Small intestine (tissue), 16 donors: ENCODE results near the gene MNT. TPM values are rescaled to one million over a fixed set of nuclear protein-coding genes. Genes with fewer than 3 reads are reported as not detected.
A peak's percentile ranks its signal among the peaks of the same experiment; 100 is the strongest.
"Not testable (repeated sequence)": the region's sequence is repeated elsewhere in the genome, so short reads cannot be mapped to it uniquely, and the experiment has no call there.

Source experiments
- DNase-seq, 2 donors: peaks; one replicate each; pipeline versions ENCODE4 v3.0.0 to v3.0.0-alpha.2; 2013
- FAIRE-seq: peaks from 2 replicates; lab custom pipeline; 2012; peaks lifted over from hg19 to GRCh38; lab: Jason Lieb, UNC
- H3K27ac ChIP-seq, 3 donors: one replicate each; pipeline ENCODE4 v1.5.1; 2013; ENCODE audit warnings: low read length in 2 of 3, mild to moderate bottlenecking in 2 of 3, control low read depth in 1 of 3, inconsistent platforms in 1 of 3, low read depth in 1 of 3, moderate library complexity in 1 of 3
- H3K27me3 ChIP-seq, 3 donors: one replicate each; pipeline ENCODE4 v1.6.1; 2013; ENCODE audit warnings: low read length in 3 of 3, inconsistent platforms in 1 of 3; ENCODE audit not compliant: control insufficient read depth in 3 of 3, insufficient read depth in 3 of 3
- H3K36me3 ChIP-seq, 3 donors: one replicate each; pipeline ENCODE4 v1.6.1; 2013; ENCODE audit warnings: low read length in 3 of 3, inconsistent platforms in 1 of 3, low read depth in 1 of 3, mild to moderate bottlenecking in 1 of 3, moderate library complexity in 1 of 3; ENCODE audit not compliant: control insufficient read depth in 3 of 3, insufficient read depth in 2 of 3
- H3K4me1 ChIP-seq, 3 donors: one replicate each; pipeline ENCODE4 v1.6.1; 2013; ENCODE audit warnings: low read length in 2 of 3, inconsistent platforms in 1 of 3, low read depth in 1 of 3, mild to moderate bottlenecking in 1 of 3, moderate library complexity in 1 of 3; ENCODE audit not compliant: control insufficient read depth in 3 of 3, insufficient read depth in 2 of 3
- H3K4me3 ChIP-seq, 3 donors: one replicate each; pipeline ENCODE4 v1.5.1; 2013; ENCODE audit warnings: low read length in 3 of 3, control low read depth in 1 of 3, inconsistent platforms in 1 of 3, low read depth in 1 of 3, mild to moderate bottlenecking in 1 of 3, moderate library complexity in 1 of 3
- H3K9me3 ChIP-seq, 2 donors: one replicate each; pipeline ENCODE4 v1.6.1; 2013; ENCODE audit warnings: low read depth in 1 of 2, low read length in 1 of 2; ENCODE audit not compliant: control insufficient read depth in 2 of 2, insufficient read depth in 1 of 2
- WGBS, 3 donors: extraction: QIAGEN DNeasy Blood & Tissue Kit; methylation state at CpG; one replicate each; pipeline ENCODE4 v1.1.7; 2013; 5-methylcytosine and 5-hydroxymethylcytosine counted together
- long read RNA-seq, 10 donors: transcript quantifications; one replicate each; lab custom pipeline, GENCODE V29; 2026
- polyA plus RNA-seq, 4 donors: library from polyadenylated mRNA; stranded (reverse) in 3 of 4; unstranded in 1 of 4; fragments of 200-250 nt in 3 of 4; fragments of 120-200 nt in 1 of 4; gene quantifications; one replicate each; pipeline versions ENCODE4 v1.2.1 to v1.2.3, GENCODE V29; 2013
- donor health status: healthy with polysubstance abuse.
- donor health status: control.
- donor health status: control.
- donor health status: Bipolar disorder and iron deficiency.
- donor health status: healthy.

MNT gene, protein sequence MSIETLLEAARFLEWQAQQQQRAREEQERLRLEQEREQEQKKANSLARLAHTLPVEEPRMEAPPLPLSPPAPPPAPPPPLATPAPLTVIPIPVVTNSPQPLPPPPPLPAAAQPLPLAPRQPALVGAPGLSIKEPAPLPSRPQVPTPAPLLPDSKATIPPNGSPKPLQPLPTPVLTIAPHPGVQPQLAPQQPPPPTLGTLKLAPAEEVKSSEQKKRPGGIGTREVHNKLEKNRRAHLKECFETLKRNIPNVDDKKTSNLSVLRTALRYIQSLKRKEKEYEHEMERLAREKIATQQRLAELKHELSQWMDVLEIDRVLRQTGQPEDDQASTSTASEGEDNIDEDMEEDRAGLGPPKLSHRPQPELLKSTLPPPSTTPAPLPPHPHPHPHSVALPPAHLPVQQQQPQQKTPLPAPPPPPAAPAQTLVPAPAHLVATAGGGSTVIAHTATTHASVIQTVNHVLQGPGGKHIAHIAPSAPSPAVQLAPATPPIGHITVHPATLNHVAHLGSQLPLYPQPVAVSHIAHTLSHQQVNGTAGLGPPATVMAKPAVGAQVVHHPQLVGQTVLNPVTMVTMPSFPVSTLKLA
- polyA plus RNA-seq, result 10 to 100 TPM in 2 of 4 donors, 1 to 10 TPM in 2; 4.2 to 18.9 (median 8.1) TPM
- long read RNA-seq, donor 1, result 0 reads
- long read RNA-seq, donor 2, full-length matches to known transcripts, result 3 of 3 reads
- long read RNA-seq, donor 2, partial matches to known transcripts, result 0 of 3 reads
- long read RNA-seq, donor 2, other reads (novel, unspliced or antisense), result 0 of 3 reads
- long read RNA-seq, donor 3, full-length matches to known transcripts, result 6 of 17 reads
- long read RNA-seq, donor 3, partial matches to known transcripts, result 11 of 17 reads
- long read RNA-seq, donor 3, other reads (novel, unspliced or antisense), result 0 of 17 reads
- long read RNA-seq, donor 4, result 0 reads
- long read RNA-seq, donor 5, full-length matches to known transcripts, result 2 of 2 reads
- long read RNA-seq, donor 5, partial matches to known transcripts, result 0 of 2 reads
- long read RNA-seq, donor 5, other reads (novel, unspliced or antisense), result 0 of 2 reads
- long read RNA-seq, donor 6, full-length matches to known transcripts, result 5 of 5 reads
- long read RNA-seq, donor 6, partial matches to known transcripts, result 0 of 5 reads
- long read RNA-seq, donor 6, other reads (novel, unspliced or antisense), result 0 of 5 reads
- long read RNA-seq, donor 7, full-length matches to known transcripts, result 9 of 22 reads
- long read RNA-seq, donor 7, partial matches to known transcripts, result 13 of 22 reads
- long read RNA-seq, donor 7, other reads (novel, unspliced or antisense), result 0 of 22 reads
- long read RNA-seq, donor 8, result 0 reads
- long read RNA-seq, donor 9, full-length matches to known transcripts, result 2 of 7 reads
- long read RNA-seq, donor 9, partial matches to known transcripts, result 5 of 7 reads
- long read RNA-seq, donor 9, other reads (novel, unspliced or antisense), result 0 of 7 reads
- long read RNA-seq, donor 10, full-length matches to known transcripts, result 10 of 10 reads
- long read RNA-seq, donor 10, partial matches to known transcripts, result 0 of 10 reads
- long read RNA-seq, donor 10, other reads (novel, unspliced or antisense), result 0 of 10 reads

DNA sequence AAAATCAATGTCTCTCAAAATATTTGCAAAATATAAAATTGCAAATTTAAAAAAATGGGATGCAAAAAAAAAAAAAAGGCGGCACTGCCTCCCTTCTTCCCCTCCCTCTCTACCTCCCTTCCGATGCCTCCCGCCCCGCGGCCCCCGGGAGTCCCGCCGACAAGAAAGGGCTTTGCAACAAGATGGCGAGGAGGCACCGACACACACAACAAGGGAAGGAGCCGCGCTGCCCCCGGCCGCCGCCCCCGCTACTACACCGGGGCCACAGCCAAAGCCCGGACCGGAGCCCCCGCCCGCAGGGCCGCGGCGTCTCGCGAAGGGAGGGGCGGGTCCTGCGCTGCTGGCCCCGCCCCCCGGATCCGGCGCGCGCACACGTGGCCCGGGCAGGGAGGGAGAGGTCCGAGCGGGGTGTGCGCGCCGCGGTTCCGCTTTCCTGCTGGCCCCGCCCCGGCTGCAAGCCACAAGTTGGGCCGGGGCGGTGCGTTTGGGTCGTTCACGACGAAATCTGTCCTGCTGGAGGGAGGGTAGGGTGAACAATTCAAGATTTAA lies at the start of gene MNT:
Gene MNT (minus strand): TSS at position 184 of the 549 bp plus-strand sequence. CDS start 348 bp downstream, outside the sequence.
- Histone ChIP-seq H3K36me3 (peaks cover 0 to 13% (median 0%) of the 10 kb centered on the region in 3 donors), H3K4me3 (peak within 1 kb of the TSS; percentile 81 to 98 (median 87)), H3K27me3 (no peaks in the 10 kb centered on the region), H3K9me3 (no peaks in the 10 kb centered on the region), H3K4me1 (peaks cover 13 to 69% (median 27%) of the 10 kb centered on the region in 3 donors), H3K27ac (peak within 1 kb of the TSS; percentile 96 to 100 (median 100))
- 0 to 1% (median 0%) methylated on average over 25 to 51 of the region's 51 CpGs for WGBS, 3 donors
- DNase-seq (peak; percentile 94 to 96), FAIRE-seq (no peak)

DNA sequence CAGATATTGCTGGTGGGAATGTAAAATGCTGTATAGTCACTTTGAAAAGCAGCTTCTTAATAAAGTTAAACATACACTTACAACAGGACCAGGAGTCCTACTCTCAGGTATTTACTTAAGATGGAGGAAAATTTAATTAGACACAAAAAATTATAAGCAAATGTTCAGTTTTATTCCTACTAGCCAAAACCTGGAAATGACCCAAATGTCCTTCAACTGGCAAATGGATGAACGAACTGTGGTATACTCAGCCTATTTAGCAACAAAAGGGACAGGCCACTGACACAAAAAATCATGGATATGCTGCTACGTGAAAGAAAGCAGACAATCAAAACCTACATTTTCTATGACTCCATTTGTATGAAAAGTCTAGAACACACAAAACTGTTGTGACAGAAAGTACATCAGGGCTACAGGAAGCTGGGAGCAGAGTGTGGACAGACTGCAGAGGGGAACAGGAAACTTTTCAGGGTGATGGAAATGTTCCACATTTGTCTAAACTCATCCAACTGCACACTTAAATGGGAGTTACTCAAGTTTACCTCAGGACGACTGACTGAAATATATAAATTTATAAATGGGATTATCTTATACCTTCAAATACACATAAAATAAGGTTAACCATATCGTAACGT lies 49.3 kb upstream of the MNT start:
- DNase-seq (no peak), FAIRE-seq (no peak)
- no peak overlapping the region for H3K27ac ChIP-seq
- no peak overlapping the region for H3K4me3 ChIP-seq
- H3K36me3 ChIP-seq, result peaks cover 3 to 23% (median 6%) of the 10 kb centered on the region in 3 donors
- peaks cover 0 to 4% of the 10 kb centered on the region in 2 donors for H3K9me3 ChIP-seq
- no peaks in the 10 kb centered on the region for H3K4me1 ChIP-seq
- H3K27me3 ChIP-seq, result no peaks in the 10 kb centered on the region
- 77 to 86% (median 85%) methylated on average over 5 of the region's 5 CpGs for WGBS, 3 donors

DNA sequence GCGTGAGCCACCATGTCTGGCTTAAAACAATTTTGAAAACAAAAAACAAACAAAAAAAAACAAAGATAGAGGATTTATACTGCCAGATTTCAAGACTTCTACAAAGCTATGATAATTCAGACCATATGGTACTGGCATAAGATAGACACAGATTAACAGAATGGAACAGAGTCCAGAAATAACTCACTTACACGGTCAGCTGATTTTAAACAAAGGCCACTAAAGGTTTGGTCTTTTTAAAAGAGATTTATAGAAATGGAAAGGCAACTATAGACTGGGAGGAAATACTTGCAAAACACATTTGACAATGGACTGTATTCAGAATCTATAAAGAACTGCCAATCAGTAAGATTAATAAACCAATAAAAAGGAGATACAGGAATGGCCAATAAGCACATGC lies 48.6 kb upstream of the MNT start:
- no peak for FAIRE-seq
- H3K4me1 ChIP-seq, result no peaks in the 10 kb centered on the region
- 76 to 79% (median 77%) methylated on average over 2 of the region's 2 CpGs for WGBS, 3 donors

DNA sequence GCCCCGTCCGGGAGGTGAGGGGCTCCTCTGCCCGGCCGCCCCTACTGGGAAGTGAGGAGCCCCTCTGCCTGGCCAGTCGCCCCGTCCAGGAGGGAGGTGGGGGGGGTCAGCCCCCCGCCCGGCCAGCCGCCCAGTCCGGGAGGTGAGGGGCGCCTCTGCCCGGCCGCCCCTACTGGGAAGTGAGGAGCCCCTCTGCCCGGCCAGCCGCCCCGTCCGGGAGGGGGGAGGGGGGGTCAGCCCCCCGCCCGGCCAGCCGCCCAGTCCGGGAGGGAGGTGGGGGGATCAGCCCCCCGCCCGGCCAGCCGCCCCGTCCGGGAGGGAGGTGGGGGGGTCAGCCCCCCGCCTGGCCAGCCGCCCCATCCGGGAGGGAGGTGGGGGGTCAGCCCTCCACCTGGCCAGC lies 46.6 kb upstream of the MNT start:
- 96% methylated on average over 14 of the region's 29 CpGs; no CpG with 5 or more reads in 2 of the 3 donors for WGBS, 3 donors
- not testable (repeated sequence) for H3K4me3 ChIP-seq, DNase-seq, H3K27me3 ChIP-seq, H3K27ac ChIP-seq, H3K9me3 ChIP-seq, H3K4me1 ChIP-seq, FAIRE-seq
- peaks cover 0 to 13% (median 3%) of the 10 kb centered on the region in 3 donors for H3K36me3 ChIP-seq

More for the DNA sequence above, 48.6 kb upstream of the MNT start:
- Histone ChIP-seq H3K4me3 (no peak overlapping the region), H3K36me3 (peaks cover 3 to 19% (median 6%) of the 10 kb centered on the region in 3 donors), H3K27ac (no peak overlapping the region), H3K9me3 (peaks cover 0 to 4% of the 10 kb centered on the region in 2 donors), H3K27me3 (no peaks in the 10 kb centered on the region)
- no peak for DNase-seq

DNA sequence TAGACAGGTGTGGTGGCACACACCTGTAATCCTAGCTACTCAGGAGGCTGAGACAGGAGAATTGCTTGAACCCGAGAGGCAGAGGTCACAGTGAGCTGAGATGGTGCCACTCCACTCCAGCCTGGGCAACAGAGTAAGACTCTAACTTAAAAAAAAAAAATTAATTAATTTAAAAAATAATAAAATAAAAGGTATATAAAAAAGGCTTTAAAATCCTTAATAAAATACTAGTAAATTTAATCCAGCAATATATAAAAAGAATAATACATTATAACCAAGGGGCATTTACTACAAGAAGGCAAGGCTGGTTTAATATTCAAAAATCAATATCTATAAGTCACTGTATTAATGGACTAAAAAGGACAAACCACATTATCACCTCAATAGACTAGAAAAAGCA lies 44.8 kb upstream of the MNT start:
- Histone ChIP-seq H3K36me3 (peaks cover 0 to 13% (median 3%) of the 10 kb centered on the region in 3 donors), H3K27ac (no peak overlapping the region), H3K4me1 (peaks cover 0 to 14% (median 0%) of the 10 kb centered on the region in 3 donors), H3K27me3 (no peaks in the 10 kb centered on the region), H3K4me3 (no peak overlapping the region), H3K9me3 (peaks cover 0 to 4% of the 10 kb centered on the region in 2 donors)
- FAIRE-seq (peak; percentile 23), DNase-seq (no peak)
- 96 to 100% (median 98%) methylated on average over 1 of the region's 1 CpG for WGBS, 3 donors

DNA sequence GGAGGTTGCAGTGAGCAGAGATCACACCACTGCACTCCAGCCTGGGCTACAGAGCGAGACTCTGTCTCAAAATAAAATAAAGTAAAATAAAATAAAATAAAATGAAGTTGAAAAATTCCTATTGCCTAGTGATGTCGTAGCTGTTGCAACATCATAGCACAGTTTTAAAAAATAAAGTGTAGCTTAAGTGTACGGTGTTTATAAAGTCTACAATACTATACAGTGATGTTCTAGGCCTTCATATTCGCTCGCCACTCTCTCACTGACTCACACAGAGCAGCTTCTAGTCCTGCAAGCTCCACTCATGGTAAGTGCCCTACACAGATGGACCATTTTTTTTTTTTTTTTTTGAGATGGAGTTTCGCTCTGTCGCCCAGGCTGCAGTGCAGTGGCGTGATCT lies 43.5 kb upstream of the MNT start:
- Histone ChIP-seq H3K4me1 (peaks cover 0 to 14% (median 0%) of the 10 kb centered on the region in 3 donors), H3K4me3 (no peak overlapping the region), H3K36me3 (peaks cover 0 to 24% (median 3%) of the 10 kb centered on the region in 3 donors), H3K27ac (no peak overlapping the region), H3K9me3 (peaks cover 0 to 4% of the 10 kb centered on the region in 2 donors), H3K27me3 (no peaks in the 10 kb centered on the region)
- FAIRE-seq (no peak), DNase-seq (no peak)
- 97 to 98% (median 98%) methylated on average over 8 of the region's 8 CpGs for WGBS, 3 donors

DNA sequence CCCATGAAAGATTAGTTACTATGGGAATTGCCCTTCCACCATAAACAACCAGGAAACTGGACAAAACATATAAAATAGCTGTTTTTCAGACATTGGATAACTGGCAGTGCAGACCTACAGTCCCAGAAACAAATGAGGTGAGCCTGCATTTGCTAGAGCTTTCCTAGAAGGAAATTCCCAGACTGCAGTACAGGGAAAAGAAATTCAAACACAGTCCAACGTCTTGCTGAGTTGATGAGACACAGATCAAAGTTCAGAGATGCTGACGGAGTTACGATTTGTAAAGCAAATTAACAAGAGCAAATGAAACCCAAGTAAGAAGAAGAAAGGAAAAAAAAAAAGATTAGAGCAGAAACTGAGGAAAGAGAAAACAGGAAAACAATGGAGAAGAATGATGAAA lies 41.3 kb upstream of the MNT start:
- H3K27ac ChIP-seq, result peak overlapping the region; percentile 72 to 83 (median 74)

More for the DNA sequence above, 41.3 kb upstream of the MNT start:
- DNase-seq, result peak; percentile 78 to 90
- H3K4me1 ChIP-seq, result peaks cover 0 to 14% (median 0%) of the 10 kb centered on the region in 3 donors
- H3K27me3 ChIP-seq, result no peaks in the 10 kb centered on the region
- no peak for FAIRE-seq
- peaks cover 3 to 39% (median 7%) of the 10 kb centered on the region in 3 donors for H3K36me3 ChIP-seq
- H3K4me3 ChIP-seq, result no peak overlapping the region
- 17 to 47% (median 31%) methylated on average over 3 of the region's 3 CpGs for WGBS, 3 donors
- H3K9me3 ChIP-seq, result peaks cover 0 to 4% of the 10 kb centered on the region in 2 donors
